Smooth muscle cell (in vitro differentiated cells): Measurements from ENCODE around the gene SPCS1. TPM values are rescaled to one million over a fixed set of nuclear protein-coding genes. Genes with fewer than 3 reads are reported as not detected.
"Not testable (repeated sequence)": the region's sequence is repeated elsewhere in the genome, so short reads cannot be mapped to it uniquely, and the experiment has no call there.

Experiments
- DNase-seq: peaks from one replicate; lab custom pipeline; 2025; ENCODE audit not compliant: unreplicated experiment; lab: John Stamatoyannopoulos, UW
- H2AFZ ChIP-seq: fragments of 200-600 bp; sonication (generic); 2 replicates; pipeline ENCODE4 v1.6.0; 2016; ENCODE audit warnings: antibody characterized with exemption, low read depth, mild to moderate bottlenecking
- H3F3A ChIP-seq: fragments of 200-600 bp; sonication (generic); 2 replicates; pipeline ENCODE4 v1.6.0; 2017; ENCODE audit warnings: antibody characterized with exemption, low read depth
- H3K27ac ChIP-seq: fragments of 200-600 bp; sonication (generic); 2 replicates; pipeline ENCODE4 v1.5.1; 2016; ENCODE audit warnings: low read depth, mild to moderate bottlenecking
- H3K27me3 ChIP-seq: fragments of 200-600 bp; sonication (generic); 2 replicates; pipeline ENCODE4 v1.6.1; 2016; ENCODE audit warnings: low read depth, mild to moderate bottlenecking
- H3K36me3 ChIP-seq: fragments of 200-600 bp; sonication (generic); 2 replicates; pipeline ENCODE4 v1.5.1; 2016; ENCODE audit warnings: low read depth
- H3K4me1 ChIP-seq: fragments of 200-600 bp; sonication (generic); 2 replicates; pipeline ENCODE4 v1.5.1; 2016; ENCODE audit warnings: low read depth
- H3K4me2 ChIP-seq: fragments of 200-600 bp; sonication (generic); 2 replicates; pipeline ENCODE4 v1.6.0; 2016; ENCODE audit warnings: mild to moderate bottlenecking
- H3K4me3 ChIP-seq: fragments of 200-600 bp; sonication (generic); 2 replicates; pipeline ENCODE4 v1.5.1; 2016; ENCODE audit warnings: mild to moderate bottlenecking
- H3K79me2 ChIP-seq: fragments of 200-600 bp; sonication (generic); 2 replicates; pipeline ENCODE4 v1.6.0; 2016; ENCODE audit warnings: low read depth, mild to moderate bottlenecking
- H3K9ac ChIP-seq: fragments of 200-600 bp; sonication (generic); 2 replicates; pipeline ENCODE4 v1.6.0; 2016; ENCODE audit warnings: low read depth
- H3K9me3 ChIP-seq: fragments of 200-600 bp; sonication (generic); replicated peaks from 2 replicates; pipeline ENCODE4 v1.5.1; 2016; ENCODE audit warnings: low read depth
- H4K20me1 ChIP-seq: fragments of 200-600 bp; sonication (generic); 2 replicates; pipeline ENCODE4 v1.6.0; 2016; ENCODE audit warnings: low read depth
- WGBS: methylation state at CpG from one replicate; pipeline ENCODE4 v1.1.7; 2016; ENCODE audit warnings: low lambda C conversion rate; 5-methylcytosine and 5-hydroxymethylcytosine counted together
- polyA plus RNA-seq: library from polyadenylated mRNA; unstranded; fragments of >200 nt; fragmentation: Nextera tagmentation; extraction: Ambion mirVana; gene quantifications from 2 replicates; pipeline ENCODE4 v1.2.1, GENCODE V29; 2016
- total RNA-seq: library from RNA; depleted of rRNA; stranded (reverse); fragments of >200 nt; gene quantifications from 2 replicates; pipeline ENCODE4 v1.2.3, GENCODE V29; 2014
- TF ChIP-seq, protein P1 (sequence below): fragments of 200-600 bp; sonication (generic); IDR thresholded peaks from 2 replicates; pipeline ENCODE4 v1.5.1; 2017; ENCODE audit warnings: borderline replicate concordance, mild to moderate bottlenecking, antibody characterized with exemption; ENCODE audit not compliant: insufficient read depth, poor library complexity, severe bottlenecking

SPCS1 gene
- total and polyA plus RNA-seq, 2 experiments from 2014 or later = 329 to 409 TPM

DNA sequence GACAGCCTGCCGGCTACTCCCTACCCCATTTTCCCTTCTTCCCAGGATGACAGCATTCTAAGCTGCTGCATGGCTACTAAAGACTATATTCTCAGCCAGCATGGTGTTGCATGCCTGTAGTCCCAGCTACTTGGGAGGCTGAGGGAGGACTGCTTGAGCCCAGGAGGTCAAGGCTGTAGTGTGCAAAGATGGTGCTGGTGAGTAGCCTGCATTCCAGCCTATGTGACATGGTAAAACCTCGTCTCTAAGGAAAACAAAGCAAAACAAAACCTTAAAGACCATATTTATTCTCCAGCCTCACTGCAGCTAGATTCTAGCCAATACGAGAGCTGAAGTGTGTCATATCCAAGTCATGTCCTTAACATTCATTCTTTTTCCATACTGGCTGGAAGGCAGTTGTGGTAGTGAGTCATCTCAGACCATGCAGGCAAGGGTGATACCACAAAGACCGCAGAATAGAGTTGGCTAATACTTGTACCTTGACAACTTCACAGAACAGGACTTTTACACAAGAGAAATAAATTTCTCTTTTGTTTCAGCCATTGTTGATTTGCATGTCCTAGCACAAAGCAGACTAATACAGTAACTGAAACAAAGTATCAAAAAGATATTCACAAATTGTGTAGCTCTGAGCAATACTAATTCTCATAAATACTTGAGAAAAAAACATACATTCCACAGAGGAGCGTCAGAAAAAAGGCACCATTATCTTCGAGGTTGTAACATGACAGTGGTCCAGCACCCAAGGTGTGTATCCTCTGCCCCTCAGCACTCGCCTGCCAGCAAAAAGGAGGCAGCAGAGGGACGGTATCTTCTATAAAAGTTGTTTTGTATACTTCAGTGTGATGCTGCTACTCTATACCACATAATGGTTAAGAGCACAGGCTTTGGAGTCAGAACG lies 35.0 kb upstream of the SPCS1 start:
- no peaks in the 10 kb centered on the region for H3K27me3 ChIP-seq
- peak overlapping the region; percentile 65 for H3K4me2 ChIP-seq
- H3K9ac ChIP-seq = peak overlapping the region; percentile 83
- H3K27ac ChIP-seq = peak overlapping the region; percentile 96
- H3K36me3 ChIP-seq = peaks cover 5% of the 10 kb centered on the region
- no peak overlapping the region for H3K4me3 ChIP-seq
- no peak overlapping the region for H2AFZ ChIP-seq
- H4K20me1 ChIP-seq = no peaks in the 10 kb centered on the region
- H3K9me3 ChIP-seq = no peaks in the 10 kb centered on the region
- peaks cover 23% of the 10 kb centered on the region for H3K79me2 ChIP-seq
- peak; percentile 16 for DNase-seq
- H3F3A ChIP-seq = peaks cover 22% of the 10 kb centered on the region
- TF ChIP-seq, protein P1, sequence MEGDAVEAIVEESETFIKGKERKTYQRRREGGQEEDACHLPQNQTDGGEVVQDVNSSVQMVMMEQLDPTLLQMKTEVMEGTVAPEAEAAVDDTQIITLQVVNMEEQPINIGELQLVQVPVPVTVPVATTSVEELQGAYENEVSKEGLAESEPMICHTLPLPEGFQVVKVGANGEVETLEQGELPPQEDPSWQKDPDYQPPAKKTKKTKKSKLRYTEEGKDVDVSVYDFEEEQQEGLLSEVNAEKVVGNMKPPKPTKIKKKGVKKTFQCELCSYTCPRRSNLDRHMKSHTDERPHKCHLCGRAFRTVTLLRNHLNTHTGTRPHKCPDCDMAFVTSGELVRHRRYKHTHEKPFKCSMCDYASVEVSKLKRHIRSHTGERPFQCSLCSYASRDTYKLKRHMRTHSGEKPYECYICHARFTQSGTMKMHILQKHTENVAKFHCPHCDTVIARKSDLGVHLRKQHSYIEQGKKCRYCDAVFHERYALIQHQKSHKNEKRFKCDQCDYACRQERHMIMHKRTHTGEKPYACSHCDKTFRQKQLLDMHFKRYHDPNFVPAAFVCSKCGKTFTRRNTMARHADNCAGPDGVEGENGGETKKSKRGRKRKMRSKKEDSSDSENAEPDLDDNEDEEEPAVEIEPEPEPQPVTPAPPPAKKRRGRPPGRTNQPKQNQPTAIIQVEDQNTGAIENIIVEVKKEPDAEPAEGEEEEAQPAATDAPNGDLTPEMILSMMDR = no peak
- peaks cover 9% of the 10 kb centered on the region for H3K4me1 ChIP-seq
- 18% methylated on average over 9 of the region's 9 CpGs for WGBS

GRCh38 chr3:52671676-52672075 lies 34.2 kb upstream of the SPCS1 start:
- H3K79me2 ChIP-seq = peaks cover 23% of the 10 kb centered on the region

DNA sequence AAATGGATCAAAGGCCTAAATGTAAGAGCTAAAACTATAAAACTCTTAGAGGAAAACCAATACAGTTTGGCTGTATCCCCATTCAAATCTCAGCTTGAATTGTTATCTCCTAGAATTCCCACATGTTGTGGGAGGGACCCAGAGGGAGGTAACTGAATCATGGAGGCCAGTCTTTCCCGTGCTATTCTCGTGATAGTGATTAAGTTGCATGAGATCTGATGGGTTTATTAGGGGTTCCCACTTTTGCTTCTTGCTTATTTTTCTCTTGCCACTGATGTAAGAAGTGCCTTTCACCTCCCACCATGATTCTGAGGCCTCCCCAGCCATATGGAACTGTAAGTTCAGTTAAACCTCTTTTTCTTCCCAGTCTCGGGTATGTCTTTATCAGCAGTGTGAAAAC lies 29.7 kb upstream of the SPCS1 start:
- not testable (repeated sequence) for H3K9ac ChIP-seq, H3K4me3 ChIP-seq, DNase-seq, H3K9me3 ChIP-seq, H3K4me2 ChIP-seq, H3K27me3 ChIP-seq, H2AFZ ChIP-seq, H3K4me1 ChIP-seq, H3F3A ChIP-seq, H3K27ac ChIP-seq, H4K20me1 ChIP-seq
- WGBS = 79% methylated on average over 3 of the region's 3 CpGs
- H3K79me2 ChIP-seq = peaks cover 39% of the 10 kb centered on the region
- peaks cover 24% of the 10 kb centered on the region for H3K36me3 ChIP-seq

More at GRCh38 chr3:52671676-52672075, 34.2 kb upstream of the SPCS1 start:
- H3K9me3 ChIP-seq = no peaks in the 10 kb centered on the region
- DNase-seq = no peak
- no peaks in the 10 kb centered on the region for H3K27me3 ChIP-seq
- H2AFZ ChIP-seq = no peak overlapping the region
- peak overlapping the region; percentile 83 for H3K9ac ChIP-seq
- H3K36me3 ChIP-seq = peaks cover 5% of the 10 kb centered on the region
- H3K4me2 ChIP-seq = peak overlapping the region; percentile 65
- no peaks in the 10 kb centered on the region for H4K20me1 ChIP-seq
- peaks cover 9% of the 10 kb centered on the region for H3K4me1 ChIP-seq
- H3K4me3 ChIP-seq = no peak overlapping the region
- H3K27ac ChIP-seq = peak overlapping the region; percentile 96
- TF ChIP-seq, protein P1 = no peak
- H3F3A ChIP-seq = peaks cover 22% of the 10 kb centered on the region
- 67% methylated on average over 1 of the region's 1 CpG for WGBS

DNA sequence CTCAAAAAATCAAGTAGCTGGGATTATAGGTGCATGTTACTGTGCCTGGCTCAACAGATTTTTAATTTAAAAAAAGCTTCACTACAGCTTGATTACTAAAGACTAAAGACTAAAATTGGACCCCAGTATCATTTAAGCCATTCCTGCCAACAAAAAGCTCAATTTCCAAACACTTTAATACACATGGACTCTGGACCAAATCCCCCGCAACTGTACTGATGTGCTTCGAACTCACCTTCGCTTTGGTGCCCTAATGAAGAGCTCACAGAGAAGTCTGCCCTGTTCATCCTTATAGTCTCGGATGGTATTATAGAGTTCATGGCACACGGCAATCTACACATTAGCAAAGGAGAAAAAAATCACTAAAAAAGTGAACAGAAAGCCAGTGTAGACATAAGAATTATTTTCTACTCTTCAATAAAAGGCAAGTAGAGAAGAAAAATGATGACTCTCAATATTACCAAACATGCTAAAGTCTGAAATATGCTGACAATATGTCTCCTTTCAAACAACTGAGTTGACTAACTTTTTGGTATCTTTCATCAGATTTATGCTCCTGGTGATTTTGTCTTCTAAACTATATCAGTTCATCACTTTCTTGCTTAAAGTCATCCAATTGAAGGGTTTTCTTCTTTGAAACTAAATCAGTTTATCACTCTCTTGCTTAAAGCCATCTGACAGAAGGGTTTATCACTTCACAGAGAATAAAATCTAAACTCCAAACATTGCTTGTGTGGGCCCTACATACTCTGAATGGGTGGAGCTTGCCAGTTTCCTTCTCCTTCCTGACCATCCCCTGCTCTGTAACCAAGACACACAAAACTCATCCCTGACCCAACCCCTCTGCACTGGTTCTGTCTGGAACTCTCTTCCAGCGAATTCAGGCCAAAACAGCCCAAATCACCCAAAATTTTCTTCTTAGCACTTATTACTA lies 27.4 kb upstream of the SPCS1 start:
- DNase-seq = no peak
- WGBS = 99% methylated on average over 6 of the region's 6 CpGs
- no peak overlapping the region for H3K27ac ChIP-seq
- H3F3A ChIP-seq = no peaks in the 10 kb centered on the region
- no peak overlapping the region for H3K4me2 ChIP-seq
- no peaks in the 10 kb centered on the region for H3K27me3 ChIP-seq
- peaks cover 22% of the 10 kb centered on the region for H4K20me1 ChIP-seq
- H3K4me1 ChIP-seq = no peaks in the 10 kb centered on the region
- peaks cover 24% of the 10 kb centered on the region for H3K36me3 ChIP-seq
- no peaks in the 10 kb centered on the region for H3K9me3 ChIP-seq
- TF ChIP-seq, protein P1 = no peak
- H2AFZ ChIP-seq = no peak overlapping the region
- H3K9ac ChIP-seq = no peak overlapping the region
- peaks cover 61% of the 10 kb centered on the region for H3K79me2 ChIP-seq
- no peak overlapping the region for H3K4me3 ChIP-seq
